HG02678 (cell line): ENCODE results near the gene MOB2.

ENCODE experiments used
- ATAC-seq: cut with Tn5 transposase; IDR thresholded peaks from one replicate; pipeline ENCODE4 v1.9.1; 2021; ENCODE audit warnings: mild to moderate bottlenecking, moderate library complexity; ENCODE audit not compliant: unreplicated experiment

The MOB2 gene

DNA sequence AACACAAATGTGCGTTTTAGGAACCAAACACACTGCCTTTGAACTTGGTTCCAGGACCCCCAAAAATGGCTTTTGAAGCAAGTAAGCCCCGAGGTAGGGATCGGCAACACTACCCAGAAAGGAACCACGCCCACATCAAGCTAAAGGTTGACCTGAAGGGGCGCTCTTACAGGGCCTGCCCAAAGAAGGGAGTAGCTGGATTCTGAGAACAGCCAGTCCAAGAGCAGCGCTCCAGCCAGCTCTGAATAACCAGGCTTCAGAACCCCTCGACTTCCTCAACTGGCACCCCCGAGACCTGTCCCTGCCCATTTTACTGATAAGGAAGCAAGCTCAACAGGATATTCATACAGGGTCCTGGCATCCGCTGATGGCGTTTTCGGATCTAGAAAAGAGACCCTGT, 18.9 kb upstream of the MOB2 start:
- ATAC-seq: no peak

DNA sequence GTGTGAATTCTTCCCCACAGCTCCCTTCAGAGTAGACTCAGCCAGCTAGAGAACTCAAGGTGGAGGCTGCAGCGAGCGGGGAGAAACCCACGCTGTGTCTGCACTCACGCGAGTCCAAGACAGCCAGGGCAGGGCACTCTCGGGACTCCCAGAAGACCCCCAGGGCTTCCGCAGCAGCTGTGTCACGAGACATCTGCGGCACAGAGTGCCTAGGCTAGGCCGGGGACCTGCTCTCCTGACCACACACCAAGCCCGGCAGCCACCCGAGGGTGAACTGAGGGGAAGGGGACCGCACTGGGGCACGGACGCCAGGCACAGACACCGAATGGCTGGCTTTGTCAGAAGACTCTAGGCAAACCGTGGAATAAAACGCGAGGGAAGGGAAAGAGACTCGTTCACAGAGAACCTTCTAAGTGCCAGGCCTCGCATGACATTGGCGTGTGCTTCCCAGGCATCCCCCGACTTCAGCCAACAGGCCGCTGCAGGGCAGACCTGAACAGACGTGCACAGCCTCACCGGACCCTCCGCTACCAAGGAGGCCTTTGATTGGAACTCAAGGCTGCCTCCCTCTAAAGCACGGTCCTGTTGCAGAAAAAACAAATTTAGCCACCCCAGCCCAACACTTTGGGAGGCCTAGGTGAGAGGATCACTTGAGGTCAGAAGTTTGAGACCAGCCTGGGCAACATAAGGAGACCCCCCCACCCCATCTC, 18.2 kb upstream of the MOB2 start:
- ATAC-seq: no peak

DNA sequence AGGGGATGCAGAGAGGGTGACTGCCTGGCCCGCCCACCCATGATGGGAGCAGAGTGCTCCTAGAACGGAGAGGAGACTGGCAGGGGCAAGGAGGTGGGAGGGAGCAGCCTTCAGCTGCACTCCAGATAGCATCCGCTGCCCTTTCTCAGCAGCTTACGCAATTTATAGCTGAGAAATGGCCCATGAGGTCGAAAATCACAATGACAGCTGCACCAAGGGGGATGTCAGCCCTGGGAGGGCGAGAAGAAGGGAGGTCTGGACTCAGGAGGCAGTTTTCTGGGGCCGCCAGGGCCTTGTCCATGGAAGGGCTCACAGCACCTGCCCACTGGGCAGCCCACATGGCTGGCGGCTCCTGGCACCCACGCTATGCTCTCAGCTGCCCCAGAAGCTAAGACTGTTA, 17.6 kb upstream of the MOB2 start:
- no peak for ATAC-seq

DNA sequence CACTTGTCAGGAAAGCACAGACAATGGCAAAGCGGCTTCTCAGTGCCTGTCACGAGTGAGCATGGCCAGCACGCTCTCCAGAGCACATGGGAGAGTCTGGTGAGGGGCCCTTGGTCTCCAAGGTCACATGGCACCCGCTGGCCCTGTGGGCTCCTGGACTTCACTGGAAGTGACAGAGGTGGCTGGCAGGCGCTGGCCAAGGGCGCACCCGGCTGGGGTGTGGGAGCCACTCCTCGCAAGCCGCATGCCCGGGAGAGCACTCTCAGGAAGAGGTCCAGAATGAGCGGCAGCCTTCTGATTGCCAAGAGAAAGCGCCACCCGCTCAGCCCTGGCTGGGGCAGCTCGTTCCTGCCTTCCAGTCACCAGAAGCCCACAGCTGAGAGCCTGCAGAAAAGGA, 17.1 kb upstream of the MOB2 start:
- no peak for ATAC-seq

DNA sequence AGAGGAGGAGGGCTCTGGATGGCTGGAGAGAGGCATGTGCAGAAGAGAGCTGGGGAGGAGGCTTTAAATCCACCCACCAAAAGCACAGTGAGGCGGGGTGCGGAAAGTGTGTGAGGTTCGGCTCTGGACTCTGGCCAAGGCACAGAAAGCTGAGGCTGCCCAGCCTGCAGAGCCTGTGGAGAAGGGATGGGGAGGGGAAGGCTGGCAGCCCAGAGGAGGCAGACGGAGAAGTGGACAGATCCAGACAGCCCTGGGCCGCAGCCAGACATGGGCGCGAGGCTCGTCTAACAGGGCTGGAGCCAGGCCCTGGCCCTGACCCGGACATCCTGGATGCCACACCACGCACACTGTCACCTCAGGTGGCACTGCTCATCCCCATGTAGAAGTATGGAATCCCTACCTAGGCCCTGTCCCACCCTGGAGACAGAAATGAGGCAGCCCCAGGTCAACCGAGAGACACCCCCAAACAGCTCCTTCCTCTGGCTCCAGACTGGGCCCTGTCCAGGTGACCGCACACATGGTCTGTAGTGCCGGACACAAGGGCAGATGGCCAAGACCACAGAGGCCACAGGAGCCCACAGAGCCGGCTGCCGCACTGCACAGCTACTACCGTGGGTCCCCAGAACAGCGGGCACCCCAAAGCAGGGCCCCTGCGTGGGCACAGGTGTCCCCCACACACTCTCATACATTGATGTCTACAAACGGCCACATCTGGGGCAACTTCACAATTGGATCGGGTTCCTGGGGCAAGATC, 16.6 kb upstream of the MOB2 start:
- no peak for ATAC-seq

DNA sequence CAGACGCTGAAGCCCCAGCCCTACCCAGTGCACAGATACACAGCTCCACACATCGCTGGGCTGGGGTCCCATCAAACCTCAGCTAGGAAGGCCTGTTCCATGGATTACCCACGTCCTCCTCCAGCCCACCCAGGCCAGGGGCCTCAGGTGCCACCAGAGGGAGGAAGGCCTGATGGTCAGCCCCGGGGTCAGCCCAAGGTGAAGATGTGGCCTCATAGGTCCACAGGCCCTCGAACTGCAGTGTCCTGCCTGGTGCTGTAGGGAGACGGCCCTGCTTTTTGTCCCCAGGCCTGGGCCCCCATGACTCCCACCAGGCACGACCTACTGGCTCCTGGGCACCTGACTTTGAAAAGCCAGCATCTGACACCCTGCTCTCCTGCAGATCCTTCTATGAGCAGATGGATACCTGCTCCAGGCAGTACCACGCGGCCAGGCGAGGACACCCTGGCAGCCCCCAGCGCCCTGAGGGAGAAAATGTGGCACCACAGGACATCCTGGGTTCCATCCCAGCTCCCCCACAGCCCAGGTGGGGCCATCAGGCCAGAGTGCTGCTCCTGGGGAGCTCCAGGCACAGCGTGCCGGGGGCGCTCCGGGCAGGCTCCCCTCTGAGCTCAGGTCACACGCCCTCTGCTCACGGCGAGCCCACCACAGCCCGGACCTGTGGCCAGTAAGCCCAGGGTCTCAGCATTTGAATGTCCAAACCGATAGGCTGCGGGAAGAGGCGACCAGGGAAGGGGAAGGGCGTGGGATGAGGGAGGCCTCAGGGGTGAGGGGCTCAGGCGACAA, 15.8 kb upstream of the MOB2 start:
- ATAC-seq: no peak

DNA sequence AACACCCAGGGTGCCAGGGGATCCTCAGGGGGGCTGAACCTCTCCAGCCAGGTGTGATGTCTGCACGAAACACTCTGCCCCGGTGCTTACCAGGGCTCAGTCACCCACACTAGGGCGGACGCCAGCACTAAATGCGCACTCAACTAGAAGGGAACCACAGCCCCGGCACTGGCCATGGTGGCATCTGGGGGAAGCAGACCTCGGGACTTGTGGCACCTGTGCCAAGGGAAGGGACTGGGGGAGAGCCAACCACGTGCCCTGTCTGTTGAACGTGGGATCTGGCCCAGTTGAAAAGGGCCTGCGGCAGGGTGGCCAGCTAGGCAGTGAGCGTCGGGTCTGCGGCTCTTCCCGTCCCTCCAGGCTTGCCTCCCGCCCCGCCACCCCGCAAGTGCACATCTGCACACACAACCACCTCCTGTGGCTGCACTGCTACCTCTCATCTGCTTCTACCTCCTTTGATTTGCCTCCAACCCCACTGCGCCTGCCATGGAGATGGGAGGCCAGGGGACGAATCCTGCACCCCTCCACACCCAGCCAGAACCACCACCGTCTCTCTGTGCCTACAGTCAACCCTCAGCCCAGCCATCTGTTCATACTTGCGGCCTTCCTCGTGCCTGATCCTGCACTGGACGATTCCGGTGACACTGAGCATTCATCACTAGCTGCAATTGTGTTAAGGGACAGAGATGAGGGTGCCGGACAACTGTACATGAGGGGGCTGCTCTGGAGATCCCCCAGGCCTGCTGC, 15.0 kb upstream of the MOB2 start:
- ATAC-seq: no peak

DNA sequence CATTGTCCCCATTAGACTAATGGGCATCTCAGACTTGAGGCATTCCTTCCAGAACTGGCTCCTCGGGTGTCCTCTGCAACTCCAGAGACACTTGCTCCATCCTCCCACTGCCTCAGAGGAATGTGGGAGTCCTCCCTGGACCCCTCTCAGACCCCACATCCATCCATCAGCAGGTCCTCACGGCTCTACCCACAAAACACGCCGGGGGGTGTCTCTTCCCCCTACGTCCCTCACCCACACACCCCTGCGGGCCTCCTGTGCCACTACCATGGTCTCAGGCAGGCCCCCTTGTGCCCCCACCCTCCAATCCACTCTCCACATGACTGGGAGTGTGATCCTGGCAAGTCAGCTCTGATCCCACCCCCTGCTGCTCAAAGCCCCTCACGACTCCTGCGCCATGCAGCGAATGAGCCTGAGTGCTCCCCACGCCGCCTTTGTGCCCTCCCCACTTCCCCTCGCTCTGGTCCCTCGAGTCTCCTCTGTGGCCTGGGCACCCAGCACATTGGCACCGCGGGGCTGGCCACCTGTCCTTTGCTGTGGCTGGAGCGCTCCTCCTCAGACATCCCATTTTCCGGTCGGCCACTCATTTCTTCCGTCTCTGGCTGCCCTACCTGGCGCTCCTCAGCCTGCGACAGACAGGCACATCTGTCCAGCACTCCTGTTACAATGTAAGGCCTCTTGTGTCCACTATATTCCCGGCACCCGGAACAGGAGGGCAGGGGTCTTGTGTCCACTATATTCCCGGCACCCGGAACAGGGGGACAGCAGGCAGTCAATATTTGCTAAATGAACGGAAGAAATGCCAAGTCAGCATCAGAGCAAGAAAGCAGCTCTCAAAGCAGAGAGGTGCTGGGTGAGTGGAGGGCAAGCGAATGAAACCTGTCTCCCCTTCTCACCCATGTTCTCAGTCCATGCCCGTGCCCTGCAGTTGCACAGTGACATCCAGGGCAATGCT, 14.2 kb upstream of the MOB2 start:
- no peak for ATAC-seq

DNA sequence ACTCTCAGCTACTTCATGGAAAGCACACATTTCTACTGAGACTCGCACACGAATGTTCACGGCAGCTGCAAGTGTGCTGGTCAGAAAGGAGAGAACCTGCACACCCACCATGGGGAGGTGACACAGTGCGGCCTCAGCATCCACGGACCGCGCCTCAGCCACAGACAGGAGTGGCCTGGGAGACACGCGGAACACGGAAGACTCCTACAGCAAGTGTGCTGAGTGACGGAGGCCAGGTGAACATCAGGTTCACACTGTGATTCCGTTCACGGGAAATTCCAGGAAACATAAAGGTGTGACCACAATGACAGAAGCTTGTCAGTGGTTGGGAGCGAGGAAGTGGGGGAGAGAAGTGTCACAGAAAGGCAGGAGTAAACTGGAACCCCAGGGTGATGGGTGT, 13.3 kb upstream of the MOB2 start:
- ATAC-seq: no peak

DNA sequence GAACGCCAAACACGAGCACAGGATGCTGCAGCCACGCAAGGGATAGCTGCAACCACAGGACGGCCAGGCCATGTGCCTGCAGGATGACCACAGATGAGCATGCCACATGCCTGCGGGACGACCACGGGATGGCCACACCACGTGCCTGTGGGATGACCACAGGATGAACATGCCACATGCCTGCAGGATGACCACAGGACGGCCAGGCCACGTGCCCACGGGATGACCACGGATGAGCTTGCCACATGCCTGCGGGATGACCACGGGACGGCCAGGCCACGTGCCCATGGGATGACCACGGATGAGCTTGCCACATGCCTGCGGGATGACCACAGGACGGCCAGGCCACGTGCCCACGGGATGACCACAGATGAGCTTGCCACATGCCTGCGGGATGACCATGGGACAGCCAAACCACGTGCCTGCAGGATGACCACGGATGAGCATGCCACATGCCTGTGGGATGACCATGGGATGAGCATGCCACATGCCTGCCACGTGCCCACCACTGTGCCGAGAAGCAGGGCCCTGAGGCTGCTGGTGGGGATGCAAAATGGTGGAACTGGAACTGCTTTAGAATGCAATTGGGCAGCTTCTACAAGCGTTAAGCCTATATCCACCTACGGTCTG, 12.8 kb upstream of the MOB2 start:
- no peak for ATAC-seq

DNA sequence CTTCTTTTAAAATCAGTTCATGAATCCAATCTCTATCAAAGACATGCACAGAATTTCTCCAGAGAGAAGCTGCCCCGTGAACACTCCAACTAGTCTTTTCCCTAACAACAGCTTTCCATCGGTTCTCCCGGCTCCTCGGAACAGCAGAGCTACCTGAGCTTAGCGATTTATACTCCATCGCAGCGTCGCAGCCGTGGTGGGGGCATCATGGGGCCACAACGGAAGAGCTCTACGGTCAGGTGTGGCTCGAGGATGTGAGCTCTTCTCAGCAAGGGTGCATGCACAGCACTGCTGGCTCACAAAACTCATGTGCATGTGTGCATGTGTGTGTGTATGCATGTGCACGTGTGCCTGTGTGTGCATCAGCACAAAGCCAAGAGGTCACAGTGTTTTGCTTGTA, 11.7 kb upstream of the MOB2 start:
- no peak for ATAC-seq

DNA sequence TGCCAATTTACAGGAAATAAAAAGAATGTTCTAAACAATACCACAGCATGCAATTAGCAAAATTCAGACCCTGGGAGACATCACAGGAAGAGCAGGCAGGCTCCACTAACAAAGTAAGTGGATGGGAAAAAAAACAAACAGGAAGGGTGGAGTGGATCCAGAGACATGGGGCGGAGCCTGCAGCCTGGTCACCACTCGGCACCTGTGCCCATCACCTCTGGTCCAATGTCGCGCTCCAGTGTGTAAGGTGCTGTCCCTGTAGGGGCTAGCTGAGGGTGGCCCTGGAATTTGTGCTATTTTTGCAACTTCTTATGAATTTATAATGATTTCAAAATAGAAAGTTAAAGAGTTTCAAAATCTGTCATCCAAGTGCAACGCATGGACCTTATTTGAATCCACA, 11.0 kb upstream of the MOB2 start:
- ATAC-seq: no peak

DNA sequence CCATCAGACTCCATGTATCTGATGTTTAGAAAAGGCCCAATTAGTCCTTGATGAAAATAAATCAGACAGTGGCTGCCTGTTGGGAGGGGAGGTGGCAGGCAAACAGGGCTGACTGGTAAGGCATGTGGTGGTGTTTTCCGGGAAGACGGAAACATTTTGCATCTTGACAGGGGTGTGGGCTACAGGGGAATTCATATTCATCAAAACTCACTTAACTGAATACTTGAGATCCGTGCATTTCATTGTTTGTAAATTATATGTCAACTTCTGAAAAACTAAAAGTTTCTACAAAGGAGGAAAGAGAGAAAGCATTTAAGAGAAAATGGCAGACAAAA, 10.1 kb upstream of the MOB2 start:
- no peak for ATAC-seq

DNA sequence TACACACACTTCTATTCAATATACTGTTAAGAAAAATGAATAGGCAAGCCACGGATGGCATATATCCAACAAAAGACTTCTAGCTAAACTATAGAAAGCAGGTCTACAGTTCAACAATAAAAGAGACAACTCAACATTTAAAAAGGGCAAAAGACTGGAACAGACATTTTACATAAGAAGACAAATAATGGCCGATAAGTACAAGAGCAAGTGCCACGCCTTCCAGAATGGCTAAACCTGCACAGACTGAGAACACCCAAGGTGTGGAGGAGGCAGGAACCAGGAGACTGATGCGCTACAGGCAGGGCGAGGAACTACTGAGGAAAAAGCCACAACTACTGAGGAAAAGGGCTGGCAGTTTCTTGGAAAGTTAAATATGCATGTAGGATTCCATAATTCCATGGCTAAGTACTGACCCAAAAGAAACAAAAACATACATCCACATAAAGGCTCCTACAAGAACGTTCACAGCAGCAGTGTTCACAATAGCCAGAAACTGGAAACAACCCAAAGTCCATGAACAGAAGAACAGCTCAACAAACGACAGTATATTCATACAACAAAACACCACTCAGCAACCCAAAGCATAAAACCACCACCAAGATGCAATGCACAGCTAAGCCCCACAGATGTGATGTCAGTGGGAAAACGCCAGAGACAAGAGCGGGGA, 9.6 kb upstream of the MOB2 start:
- no peak for ATAC-seq

DNA sequence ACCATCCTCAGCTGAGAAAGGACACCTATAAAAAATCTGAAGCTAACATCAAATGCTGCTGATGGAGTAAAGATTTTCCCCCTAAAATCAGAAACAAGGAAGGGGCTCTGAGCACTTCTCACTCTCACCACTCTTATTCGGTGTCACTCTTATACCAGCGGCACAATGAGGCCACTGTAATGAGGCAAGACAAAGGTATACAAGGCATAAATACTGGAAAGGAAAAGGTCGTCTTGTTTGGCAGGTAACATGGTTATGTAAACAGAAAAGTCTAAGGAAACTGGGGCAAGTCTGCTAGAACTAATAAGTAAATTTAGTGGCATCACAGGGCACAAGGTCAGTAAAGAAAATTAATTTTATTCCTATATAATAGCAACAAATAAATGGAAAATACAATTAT, 8.1 kb upstream of the MOB2 start:
- ATAC-seq: no peak

DNA sequence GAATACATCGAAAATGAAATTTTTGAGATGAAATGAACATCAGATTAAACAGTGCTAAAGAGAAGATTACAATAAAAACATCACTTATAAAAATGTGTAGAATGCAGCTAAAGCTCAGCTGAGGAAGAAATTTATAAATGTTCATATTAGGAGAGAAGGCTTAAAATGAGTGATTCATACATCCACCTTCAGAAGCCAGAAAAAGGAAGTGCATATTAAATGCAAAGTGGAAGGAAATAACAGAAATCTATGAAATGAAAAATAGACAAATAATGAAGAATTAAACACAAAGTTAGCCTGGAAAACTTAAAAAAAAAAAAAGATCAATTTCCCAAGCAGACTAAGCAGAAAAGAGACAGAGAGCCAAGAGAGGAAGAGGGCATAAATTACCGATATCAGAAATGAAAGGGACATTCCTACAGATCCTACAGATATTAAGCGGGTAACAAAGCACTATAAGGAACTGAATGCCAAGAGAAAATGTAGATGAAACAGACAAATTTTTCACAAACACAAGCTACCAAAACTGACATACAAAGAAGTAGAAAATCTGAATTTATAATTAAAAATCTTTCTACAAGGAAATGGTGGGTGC, 7.2 kb upstream of the MOB2 start:
- ATAC-seq: no peak

DNA sequence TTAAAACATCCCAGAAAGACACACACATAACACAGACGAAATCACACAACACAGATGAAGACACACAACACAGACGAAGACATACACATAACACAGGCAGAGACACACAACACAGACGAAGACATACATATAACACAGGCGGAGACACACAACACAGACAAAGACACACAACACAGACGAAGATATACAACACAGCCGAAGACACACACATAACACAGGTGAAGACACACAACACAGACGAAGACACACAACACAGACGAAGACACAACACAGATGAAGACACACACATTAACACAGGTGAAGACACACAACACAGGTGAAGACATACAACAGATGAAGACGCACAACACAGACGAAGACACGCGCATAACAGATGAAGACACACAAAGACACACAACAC, 4.8 kb upstream of the MOB2 start:
- no peak for ATAC-seq

DNA sequence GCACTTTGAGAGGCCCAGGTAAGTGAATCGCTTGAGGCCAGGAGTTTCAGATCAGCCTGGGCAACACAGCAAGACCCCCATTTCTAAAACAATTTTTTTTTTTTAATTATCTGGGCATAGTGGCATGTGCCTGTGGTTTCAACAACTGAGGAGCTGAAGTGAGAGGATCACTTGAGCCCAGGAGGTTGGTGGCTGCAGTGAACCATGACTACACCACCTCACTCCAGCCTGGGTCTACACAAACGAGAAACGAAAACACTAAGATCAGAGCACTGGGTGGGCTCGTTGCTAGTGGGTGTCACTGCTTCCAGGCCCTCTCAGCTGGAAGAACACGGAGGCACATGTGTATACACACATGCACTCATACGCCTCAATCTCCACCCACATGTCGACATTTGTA, 4.1 kb upstream of the MOB2 start:
- no peak for ATAC-seq
